HepG2 (cell line): ENCODE results near the gene SMIM36. TPM values are rescaled to one million over a fixed set of nuclear protein-coding genes. Genes with fewer than 3 reads are reported as not detected.

Experiments
- ATAC-seq: fragments of 200-7000 bp; cut with Tn5 transposase; 3 replicates; pipeline ENCODE4 v1.9.1; 2020; ENCODE audit warnings: mild to moderate bottlenecking, moderate library complexity
- BruUV-seq: library from RNA; stranded (reverse); fragments of 400-500 nt; replicated peaks from 2 replicates; lab custom pipeline; 2021; lab: Mats Ljungman, UMichigan
- CTCF ChIA-PET: fragments of 300-600 bp; formaldehyde crosslinking; extraction: SDS; loops from one replicate; lab custom pipeline; 2021; ENCODE audit warnings: low total read pairs, inconsistent platforms, low intra/inter-chr PET ratio; lab: Yijun Ruan, JAX
- POLR2A ChIA-PET: fragments of 350-600 bp; sonication (Branson Sonifier 250); formaldehyde crosslinking; loops from one replicate; lab custom pipeline; 2020; ENCODE audit warnings: antibody characterized with exemption, inconsistent platforms; lab: Yijun Ruan, JAX
- DNase-seq: peaks from one replicate; pipeline ENCODE4 v3.0.0-alpha.2; 2015; ENCODE audit warnings: low spot score
- FAIRE-seq: peaks from 3 replicates; lab custom pipeline; 2011; peaks lifted over from hg19 to GRCh38; lab: Jason Lieb, UNC
- H2AFZ ChIP-seq: one replicate; pipeline ENCODE4 v1.6.1; 2011; ENCODE audit warnings: low read length, inconsistent platforms
- H3K27ac ChIP-seq: fragments of 300-600 bp; 3 replicates; pipeline ENCODE4 v1.8.0; 2011; ENCODE audit warnings: mixed run types, mild to moderate bottlenecking, mixed read lengths, low read length, inconsistent platforms; ENCODE audit not compliant: insufficient read depth; ENCODE audit errors: extremely low read length
- H3K27me3 ChIP-seq, 2 experiments: fragments of 200-600 bp in 1 of 2; 2 replicates in 1 of 2; 3 replicates in 1 of 2; pipeline versions ENCODE4 v1.6.0 to v1.8.0; 2011; ENCODE audit warnings: low read length in 2 of 2, mild to moderate bottlenecking in 2 of 2, moderate library complexity in 2 of 2, inconsistent platforms in 1 of 2; ENCODE audit not compliant: insufficient read depth in 2 of 2, control insufficient read depth in 1 of 2
- H3K36me3 ChIP-seq, 2 experiments: fragments of 200-600 bp in 1 of 2; replicated peaks in 1 of 2; 2 replicates in 1 of 2; 3 replicates in 1 of 2; pipeline versions ENCODE4 v1.5.1 to v1.8.0; 2011; ENCODE audit warnings: low read length in 2 of 2, inconsistent platforms in 1 of 2; ENCODE audit not compliant: insufficient read depth in 2 of 2, control insufficient read depth in 1 of 2
- H3K4me1 ChIP-seq: 2 replicates; pipeline ENCODE4 v1.5.1; 2012; ENCODE audit warnings: low read length, inconsistent platforms; ENCODE audit not compliant: insufficient read depth
- H3K4me2 ChIP-seq: 2 replicates; pipeline ENCODE4 v1.6.0; 2011; ENCODE audit warnings: low read depth, low read length, inconsistent platforms
- H3K4me3 ChIP-seq, 3 experiments: fragments of 200-600 bp in 1 of 3; sonication (generic), shearing (Covaris generic) in 1 of 3; replicated peaks in 1 of 3; 2 replicates each; pipeline ENCODE4 v1.5.1; 2011 to 2016; ENCODE audit warnings: low read length in 3 of 3, inconsistent platforms in 2 of 3, low read depth in 2 of 3, mild to moderate bottlenecking in 2 of 3, control low read depth in 1 of 3, mixed read lengths in 1 of 3; ENCODE audit not compliant: insufficient read depth in 1 of 3
- H3K79me2 ChIP-seq: one replicate; pipeline ENCODE4 v1.6.1; 2011; ENCODE audit warnings: low read length, inconsistent platforms; ENCODE audit not compliant: insufficient read depth
- H3K9ac ChIP-seq: 2 replicates; pipeline ENCODE4 v1.6.0; 2011; ENCODE audit warnings: mild to moderate bottlenecking, low read depth, low read length, inconsistent platforms; ENCODE audit not compliant: insufficient read depth
- H3K9me3 ChIP-seq: 2 replicates; pipeline ENCODE4 v1.5.1; 2012; ENCODE audit warnings: mild to moderate bottlenecking, low read length
- H4K20me1 ChIP-seq: 2 replicates; pipeline ENCODE4 v1.6.0; 2011; ENCODE audit warnings: inconsistent platforms, mild to moderate bottlenecking, low read length, moderate library complexity; ENCODE audit not compliant: insufficient read depth
- BRD4 ChIP-seq: sonication (generic); formaldehyde crosslinking; IDR thresholded peaks from 2 replicates; pipeline ENCODE4 v1.4.0; 2020; ENCODE audit warnings: missing genetic modification reagents
- CEBPG ChIP-seq: IDR thresholded peaks from 2 replicates; pipeline ENCODE4 v1.6.1; 2016
- HNF4G ChIP-seq, 2 experiments: sonication (generic) in 1 of 2; formaldehyde crosslinking in 1 of 2; IDR thresholded peaks; 2 replicates each; pipeline versions ENCODE4 v1.4.0 to v1.6.1; 2011 to 2020; ENCODE audit warnings: borderline replicate concordance in 2 of 2, low read depth in 2 of 2, mild to moderate bottlenecking in 2 of 2, low read length in 1 of 2, missing genetic modification reagents in 1 of 2, moderate library complexity in 1 of 2
- RAD21 ChIP-seq: fragments of 450-650 bp; formaldehyde crosslinking; IDR thresholded peaks from 2 replicates; pipeline ENCODE4 v1.5.0; 2020; ENCODE audit warnings: mild to moderate bottlenecking
- RAD51 ChIP-seq: fragments of 450-650 bp; IDR thresholded peaks from 2 replicates; pipeline ENCODE4 v1.6.1; 2016; ENCODE audit warnings: borderline replicate concordance
- SOX13 ChIP-seq, 3 experiments: fragments of 450-650 bp in 1 of 3; sonication (generic) in 1 of 3; formaldehyde crosslinking in 1 of 3; IDR thresholded peaks in 2 of 3; conservative IDR thresholded peaks in 1 of 3; 2 replicates each; pipeline versions ENCODE4 v1.5.0 to v1.6.1; 2016 to 2020; ENCODE audit warnings: antibody characterized with exemption in 1 of 3, mild to moderate bottlenecking in 1 of 3, missing compliant biosample characterization in 1 of 3, missing genetic modification reagents in 1 of 3, moderate library complexity in 1 of 3
- ZEB1 ChIP-seq: IDR thresholded peaks from 2 replicates; pipeline ENCODE4 v1.6.1; 2012; ENCODE audit warnings: mild to moderate bottlenecking, low read depth, inconsistent platforms; ENCODE audit not compliant: insufficient replicate concordance
- ZFP1 ChIP-seq: IDR thresholded peaks from 2 replicates; pipeline ENCODE4 v1.6.1; 2016
- ZNF30 ChIP-seq: sonication (generic); formaldehyde crosslinking; IDR thresholded peaks from 2 replicates; pipeline ENCODE4 v1.5.0; 2020; ENCODE audit warnings: mild to moderate bottlenecking, missing genetic modification reagents
- WGBS: methylation state at CpG from one replicate; pipeline ENCODE4 v1.1.6; 2017; ENCODE audit warnings: low lambda C conversion rate; 5-methylcytosine and 5-hydroxymethylcytosine counted together
- in situ Hi-C: cut with HindIII; loops from 2 replicates; pipeline ENCODE4 v1.10.0; 2017; ENCODE audit warnings: low pct_unique_long_range_greater_than_20kb; ENCODE audit not compliant: extremely low pct_ligation_motif_present
- intact Hi-C: fragments of 100-400 bp; cut with micrococcal nuclease; formaldehyde crosslinking; loops from one replicate; pipeline ENCODE4 v1.10.0; 2022; ENCODE audit not compliant: unreplicated experiment
- polyA plus RNA-seq, 8 experiments: library from polyadenylated mRNA; depleted of rRNA in 3 of 8; stranded (reverse) in 7 of 8; unstranded in 1 of 8; fragments of >200 nt; fragmentation: Illumina TruSeq in 4 of 8; extraction: Trizol in 4 of 8; gene quantifications; 2 replicates each; pipeline versions ENCODE4 v1.2.1 to v1.2.3, GENCODE V29; 2011 to 2016; ENCODE audit warnings: low read depth in 4 of 8, missing spikeins in 1 of 8, mixed read lengths in 1 of 8; ENCODE audit not compliant: insufficient read depth in 1 of 8
- total RNA-seq, 5 experiments: library from RNA; depleted of rRNA; stranded (reverse); fragments of >200 nt; fragmentation: Illumina TruSeq; extraction: Trizol; gene quantifications; 2 replicates each; pipeline ENCODE4 v1.2.3, GENCODE V29; 2016; ENCODE audit warnings: low read depth in 1 of 5
- TF ChIP-seq, protein P1 (sequence below): sonication (generic); formaldehyde crosslinking; IDR thresholded peaks from 2 replicates; pipeline ENCODE4 v1.4.0; 2020; ENCODE audit warnings: mild to moderate bottlenecking, missing genetic modification reagents, borderline replicate concordance
- TF ChIP-seq, protein P2 (sequence below): sonication (generic); formaldehyde crosslinking; IDR thresholded peaks from 2 replicates; pipeline ENCODE4 v1.5.0; 2020; ENCODE audit warnings: mild to moderate bottlenecking, missing genetic modification reagents, borderline replicate concordance
- TF ChIP-seq, protein P3 (sequence below): sonication (generic); formaldehyde crosslinking; IDR thresholded peaks from 2 replicates; pipeline ENCODE4 v1.9.0; 2021; ENCODE audit warnings: missing genetic modification reagents, mild to moderate bottlenecking, borderline replicate concordance

Gene SMIM36
- total and polyA plus RNA-seq, 2 of the 13 experiments (the other 11 are each of a cell fraction or from before 2014, with no cell fraction given): not detected

DNA sequence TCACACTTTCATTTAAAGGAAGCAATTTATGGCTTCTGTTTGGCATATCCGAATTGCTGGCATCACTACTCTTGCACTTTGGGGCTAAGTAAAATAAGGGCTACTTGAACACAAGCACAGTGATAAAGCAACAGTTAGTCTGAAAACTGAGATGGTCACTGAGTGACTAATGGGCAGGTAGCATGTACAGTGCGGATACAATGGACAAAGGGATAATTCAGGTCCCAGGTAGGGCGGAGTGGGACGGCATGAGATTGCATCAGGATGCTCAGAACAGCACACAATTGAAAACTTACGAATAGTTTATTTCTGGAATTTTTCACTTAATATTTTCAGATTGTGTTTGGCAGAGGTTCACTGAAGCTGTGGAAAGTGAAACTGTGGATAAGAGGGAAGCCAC lies 9.2 kb upstream of the SMIM36 start:
- CTCF ChIA-PET: no interaction called here
- Histone ChIP-seq H3K4me2 (no peak overlapping the region), H2AFZ (no peak overlapping the region), H3K4me3 (no peak overlapping the region), H3K9ac (no peak overlapping the region), H3K36me3 (no peaks in the 10 kb centered on the region), H3K27me3 (peaks cover 0 to 33% of the 10 kb centered on the region in 2 experiments), H3K79me2 (no peaks in the 10 kb centered on the region), H3K9me3 (no peaks in the 10 kb centered on the region), H4K20me1 (no peaks in the 10 kb centered on the region), H3K4me1 (peaks cover 6% of the 10 kb centered on the region; the same call in 1 of the 2 replicates), H3K27ac (no peak overlapping the region)
- no TSS peak for BruUV-seq
- POLR2A ChIA-PET: no interaction called here
- FAIRE-seq (no peak), ATAC-seq (no peak; the same call in 2 of the 3 replicates), DNase-seq (no peak)
- WGBS: 4% methylated on average over 5 of the region's 5 CpGs
- intact Hi-C loops (no loop called here), in situ Hi-C loops (no loop called here)
- TF ChIP-seq, protein P1, sequence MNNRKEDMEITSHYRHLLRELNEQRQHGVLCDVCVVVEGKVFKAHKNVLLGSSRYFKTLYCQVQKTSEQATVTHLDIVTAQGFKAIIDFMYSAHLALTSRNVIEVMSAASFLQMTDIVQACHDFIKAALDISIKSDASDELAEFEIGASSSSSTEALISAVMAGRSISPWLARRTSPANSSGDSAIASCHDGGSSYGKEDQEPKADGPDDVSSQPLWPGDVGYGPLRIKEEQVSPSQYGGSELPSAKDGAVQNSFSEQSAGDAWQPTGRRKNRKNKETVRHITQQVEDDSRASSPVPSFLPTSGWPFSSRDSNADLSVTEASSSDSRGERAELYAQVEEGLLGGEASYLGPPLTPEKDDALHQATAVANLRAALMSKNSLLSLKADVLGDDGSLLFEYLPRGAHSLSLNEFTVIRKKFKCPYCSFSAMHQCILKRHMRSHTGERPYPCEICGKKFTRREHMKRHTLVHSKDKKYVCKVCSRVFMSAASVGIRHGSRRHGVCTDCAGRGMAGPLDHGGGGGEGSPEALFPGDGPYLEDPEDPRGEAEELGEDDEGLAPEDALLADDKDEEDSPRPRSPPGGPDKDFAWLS (CRISPR knock-in tag): no peak
- TF ChIP-seq ZEB1 (no peak), BRD4 (no peak), SOX13 (IDR thresholded peaks at IDR 0.05) (no peak), SOX13 (CRISPR knock-in tag; conservative IDR thresholded peaks at IDR 0.05 in 1 of 2, IDR thresholded peaks at IDR 0.05 in 1 of 2) (peak in 1 of 2 experiments; percentile 36; a peak in 1 of 4 replicates), ZNF30 (CRISPR knock-in tag) (no peak), CEBPG (0 out of 2 replicates have a peak, but pooled peaks have one; percentile 12), RAD51 (no peak), HNF4G (IDR thresholded peaks at IDR 0.05; ENCODE audit: borderline replicate concordance, low read depth, low read length) (no peak), HNF4G (CRISPR knock-in tag; IDR thresholded peaks at IDR 0.05; ENCODE audit: borderline replicate concordance, low read depth) (no peak), ZFP1 (CRISPR knock-in tag) (no peak), RAD21 (CRISPR knock-in tag) (no peak)
- TF ChIP-seq, protein P2, sequence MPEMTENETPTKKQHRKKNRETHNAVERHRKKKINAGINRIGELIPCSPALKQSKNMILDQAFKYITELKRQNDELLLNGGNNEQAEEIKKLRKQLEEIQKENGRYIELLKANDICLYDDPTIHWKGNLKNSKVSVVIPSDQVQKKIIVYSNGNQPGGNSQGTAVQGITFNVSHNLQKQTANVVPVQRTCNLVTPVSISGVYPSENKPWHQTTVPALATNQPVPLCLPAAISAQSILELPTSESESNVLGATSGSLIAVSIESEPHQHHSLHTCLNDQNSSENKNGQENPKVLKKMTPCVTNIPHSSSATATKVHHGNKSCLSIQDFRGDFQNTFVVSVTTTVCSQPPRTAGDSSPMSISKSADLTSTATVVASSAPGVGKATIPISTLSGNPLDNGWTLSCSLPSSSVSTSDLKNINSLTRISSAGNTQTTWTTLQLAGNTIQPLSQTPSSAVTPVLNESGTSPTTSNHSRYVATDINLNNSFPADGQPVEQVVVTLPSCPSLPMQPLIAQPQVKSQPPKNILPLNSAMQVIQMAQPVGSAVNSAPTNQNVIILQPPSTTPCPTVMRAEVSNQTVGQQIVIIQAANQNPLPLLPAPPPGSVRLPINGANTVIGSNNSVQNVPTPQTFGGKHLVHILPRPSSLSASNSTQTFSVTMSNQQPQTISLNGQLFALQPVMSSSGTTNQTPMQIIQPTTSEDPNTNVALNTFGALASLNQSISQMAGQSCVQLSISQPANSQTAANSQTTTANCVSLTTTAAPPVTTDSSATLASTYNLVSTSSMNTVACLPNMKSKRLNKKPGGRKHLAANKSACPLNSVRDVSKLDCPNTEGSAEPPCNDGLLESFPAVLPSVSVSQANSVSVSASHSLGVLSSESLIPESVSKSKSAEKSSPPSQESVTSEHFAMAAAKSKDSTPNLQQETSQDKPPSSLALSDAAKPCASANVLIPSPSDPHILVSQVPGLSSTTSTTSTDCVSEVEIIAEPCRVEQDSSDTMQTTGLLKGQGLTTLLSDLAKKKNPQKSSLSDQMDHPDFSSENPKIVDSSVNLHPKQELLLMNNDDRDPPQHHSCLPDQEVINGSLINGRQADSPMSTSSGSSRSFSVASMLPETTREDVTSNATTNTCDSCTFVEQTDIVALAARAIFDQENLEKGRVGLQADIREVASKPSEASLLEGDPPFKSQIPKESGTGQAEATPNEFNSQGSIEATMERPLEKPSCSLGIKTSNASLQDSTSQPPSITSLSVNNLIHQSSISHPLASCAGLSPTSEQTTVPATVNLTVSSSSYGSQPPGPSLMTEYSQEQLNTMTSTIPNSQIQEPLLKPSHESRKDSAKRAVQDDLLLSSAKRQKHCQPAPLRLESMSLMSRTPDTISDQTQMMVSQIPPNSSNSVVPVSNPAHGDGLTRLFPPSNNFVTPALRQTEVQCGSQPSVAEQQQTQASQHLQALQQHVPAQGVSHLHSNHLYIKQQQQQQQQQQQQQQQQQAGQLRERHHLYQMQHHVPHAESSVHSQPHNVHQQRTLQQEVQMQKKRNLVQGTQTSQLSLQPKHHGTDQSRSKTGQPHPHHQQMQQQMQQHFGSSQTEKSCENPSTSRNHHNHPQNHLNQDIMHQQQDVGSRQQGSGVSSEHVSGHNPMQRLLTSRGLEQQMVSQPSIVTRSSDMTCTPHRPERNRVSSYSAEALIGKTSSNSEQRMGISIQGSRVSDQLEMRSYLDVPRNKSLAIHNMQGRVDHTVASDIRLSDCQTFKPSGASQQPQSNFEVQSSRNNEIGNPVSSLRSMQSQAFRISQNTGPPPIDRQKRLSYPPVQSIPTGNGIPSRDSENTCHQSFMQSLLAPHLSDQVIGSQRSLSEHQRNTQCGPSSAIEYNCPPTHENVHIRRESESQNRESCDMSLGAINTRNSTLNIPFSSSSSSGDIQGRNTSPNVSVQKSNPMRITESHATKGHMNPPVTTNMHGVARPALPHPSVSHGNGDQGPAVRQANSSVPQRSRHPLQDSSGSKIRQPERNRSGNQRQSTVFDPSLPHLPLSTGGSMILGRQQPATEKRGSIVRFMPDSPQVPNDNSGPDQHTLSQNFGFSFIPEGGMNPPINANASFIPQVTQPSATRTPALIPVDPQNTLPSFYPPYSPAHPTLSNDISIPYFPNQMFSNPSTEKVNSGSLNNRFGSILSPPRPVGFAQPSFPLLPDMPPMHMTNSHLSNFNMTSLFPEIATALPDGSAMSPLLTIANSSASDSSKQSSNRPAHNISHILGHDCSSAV (CRISPR knock-in tag): no peak
- TF ChIP-seq, protein P3, sequence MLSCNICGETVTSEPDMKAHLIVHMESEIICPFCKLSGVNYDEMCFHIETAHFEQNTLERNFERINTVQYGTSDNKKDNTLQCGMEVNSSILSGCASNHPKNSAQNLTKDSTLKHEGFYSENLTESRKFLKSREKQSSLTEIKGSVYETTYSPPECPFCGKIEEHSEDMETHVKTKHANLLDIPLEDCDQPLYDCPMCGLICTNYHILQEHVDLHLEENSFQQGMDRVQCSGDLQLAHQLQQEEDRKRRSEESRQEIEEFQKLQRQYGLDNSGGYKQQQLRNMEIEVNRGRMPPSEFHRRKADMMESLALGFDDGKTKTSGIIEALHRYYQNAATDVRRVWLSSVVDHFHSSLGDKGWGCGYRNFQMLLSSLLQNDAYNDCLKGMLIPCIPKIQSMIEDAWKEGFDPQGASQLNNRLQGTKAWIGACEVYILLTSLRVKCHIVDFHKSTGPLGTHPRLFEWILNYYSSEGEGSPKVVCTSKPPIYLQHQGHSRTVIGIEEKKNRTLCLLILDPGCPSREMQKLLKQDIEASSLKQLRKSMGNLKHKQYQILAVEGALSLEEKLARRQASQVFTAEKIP (CRISPR knock-in tag): no peak
